Heart left ventricle (tissue), 16 donors: Measurements from ENCODE around the gene NCAPD3. TPM values are rescaled to one million over a fixed set of nuclear protein-coding genes. Genes with fewer than 3 reads are reported as not detected.
A peak's percentile ranks its signal among the peaks of the same experiment; 100 is the strongest.

Experiments
- ATAC-seq, 4 donors: fragments of 200-7000 bp; cut with Tn5 transposase; one replicate each; pipeline ENCODE4 v1.9.1; 2020 to 2022; ENCODE audit warnings: moderate library complexity in 4 of 4, mild to moderate bottlenecking in 3 of 4, moderate number of reproducible peaks in 1 of 4
- DNase-seq, 5 donors: peaks; one replicate each; pipeline ENCODE4 v3.0.0-alpha.2; 2020
- H3K27ac ChIP-seq, 12 donors: fragments of 200-600 bp; sonication (generic) in 4 of 12; one replicate each; pipeline versions ENCODE4 v1.5.0 to v1.8.0; 2016 to 2022; ENCODE audit warnings: mild to moderate bottlenecking in 2 of 12
- H3K27me3 ChIP-seq, 9 donors: fragments of 200-600 bp; sonication (generic) in 2 of 9; one replicate each; pipeline versions ENCODE4 v1.5.1 to v1.8.0; 2016 to 2022; ENCODE audit warnings: mild to moderate bottlenecking in 3 of 9
- H3K36me3 ChIP-seq, 9 donors: fragments of 200-600 bp; sonication (generic) in 2 of 9; one replicate each; pipeline versions ENCODE4 v1.5.0 to v1.8.0; 2018 to 2022; ENCODE audit warnings: mild to moderate bottlenecking in 2 of 9
- H3K4me1 ChIP-seq, 12 donors: fragments of 200-600 bp; sonication (generic) in 4 of 12; one replicate each; pipeline versions ENCODE4 v1.5.0 to v1.8.0; 2016 to 2022; ENCODE audit warnings: mild to moderate bottlenecking in 3 of 12
- H3K4me3 ChIP-seq, 12 donors: fragments of 200-600 bp; sonication (generic) in 4 of 12; one replicate each; pipeline versions ENCODE4 v1.5.0 to v1.8.0; 2017 to 2022; ENCODE audit warnings: mild to moderate bottlenecking in 9 of 12, moderate library complexity in 4 of 12
- H3K9me3 ChIP-seq, 12 donors: fragments of 200-600 bp; sonication (generic) in 4 of 12; one replicate each; pipeline versions ENCODE4 v1.5.0 to v1.8.0; 2016 to 2022; ENCODE audit warnings: mild to moderate bottlenecking in 1 of 12
- CTCF ChIP-seq, 12 donors: fragments of 200-600 bp; sonication (generic) in 4 of 12; IDR thresholded peaks; one replicate each; pipeline versions ENCODE4 v1.5.0 to v1.8.0; 2018 to 2022; ENCODE audit warnings: antibody characterized with exemption in 12 of 12, mild to moderate bottlenecking in 5 of 12
- POLR2A ChIP-seq, 2 donors: fragments of 450-650 bp; IDR thresholded peaks; one replicate each; pipeline ENCODE4 v1.6.1; 2017; ENCODE audit warnings: antibody characterized with exemption in 2 of 2, mild to moderate bottlenecking in 2 of 2, moderate library complexity in 2 of 2
- WGBS, 4 donors: extraction: QIAGEN DNeasy Blood & Tissue Kit in 2 of 4; methylation state at CpG; one replicate each; pipeline versions ENCODE4 v1.1.5 to v1.1.7; 2013 to 2018; 5-methylcytosine and 5-hydroxymethylcytosine counted together
- intact Hi-C, 10 donors: fragments of 100-400 bp; cut with DNase I; formaldehyde crosslinking; loops; one replicate each; pipeline versions ENCODE4 v1.11.1 to v1.14.2; 2022
- polyA plus RNA-seq, 2 donors: library from polyadenylated mRNA; stranded (reverse); fragments of 200-250 nt; gene quantifications; one replicate each; pipeline ENCODE4 v1.2.3, GENCODE V29; 2013
- total RNA-seq, 9 donors: library from RNA; depleted of rRNA in 2 of 9; stranded (reverse); fragments of >200 nt in 2 of 9; fragmentation: NEBNext Ultra II Directional in 3 of 9; extraction: Animal tissue kit (Norgen Biotek cat#: 25700) in 3 of 9; gene quantifications; one replicate each; pipeline versions ENCODE4 v1.1.0 to v1.2.4, GENCODE V29; 2016 to 2023
- donor health status: ischemic (EF 13 %, LVEDD 7.1; RV severe dilation, severe dysfunction).
- donor health status: healthy with polysubstance abuse.
- donor health status: DM: no; HTN: yes; CAD: no.
- donor health status: DM: no; HTN: no; CAD: no.
- donor health status: ischemic (EF 25% LVEDD 6.9; RV normal size, moderate dysfunction).
- donor health status: ischemic (EF 25% LVEDD 5.7; RV mildly dilated, moderate dysfunction).
- donor health status: healthy.
- donor health status: DM: yes; HTN: yes; CAD: no.
- donor health status: ischemic (EF 35%, LVEDD 5.7; RV mildly dilated, moderate dysfunction).
- donor health status: nonischemic (EF 11% LVEDD 7.7; RV severe dilation, severe dysfunction).
- donor health status: DM: yes; HTN: yes; CAD: no.
- donor health status: PGD.
- donor health status: ischemic (EF 29% LVEDD 5.4; RV normal size, mild dysfunction).
- donor health status: nonischemic (EF 23%, LVEDD 6.1; RV moderate dilation, normal function).

Gene NCAPD3
- total and polyA plus RNA-seq, 11 donors: 4.7 to 18.8 (median 10.8) TPM

GRCh38 chr11:134261626-134262488, 38.1 kb upstream of the NCAPD3 start:
- 87 to 91% (median 89%) methylated on average over 14 of the region's 14 CpGs for WGBS, 4 donors
- ATAC-seq (peak in 1 of 4 donors; percentile 49), DNase-seq (no peak)
- no peak overlapping the region for H3K4me3 ChIP-seq
- peaks cover 0 to 85% (median 69%) of the 10 kb centered on the region in 9 donors for H3K36me3 ChIP-seq
- TF ChIP-seq CTCF (IDR thresholded peaks at IDR 0.05): peak in 9 of 12 donors; percentile 16 to 44 (median 27)
- TF ChIP-seq POLR2A (IDR thresholded peaks at IDR 0.05): no peak
- H3K9me3 ChIP-seq: no peaks in the 10 kb centered on the region
- intact Hi-C loops: no loop called here
- no peak overlapping the region for H3K27ac ChIP-seq
- no peaks in the 10 kb centered on the region for H3K27me3 ChIP-seq
- H3K4me1 ChIP-seq: peaks cover 0 to 7% (median 0%) of the 10 kb centered on the region in 12 donors

GRCh38 chr11:134260983-134261382, 37.2 kb upstream of the NCAPD3 start:
- H3K4me1 ChIP-seq: no peaks in the 10 kb centered on the region
- 90 to 94% (median 92%) methylated on average over 15 to 16 of the region's 16 CpGs for WGBS, 4 donors
- no peak for ATAC-seq
- TF ChIP-seq POLR2A (IDR thresholded peaks at IDR 0.05) (no peak), CTCF (IDR thresholded peaks at IDR 0.05) (no peak)
- H3K27ac ChIP-seq: no peak overlapping the region
- H3K9me3 ChIP-seq: no peaks in the 10 kb centered on the region
- intact Hi-C loops: no loop called here
- no peak overlapping the region for H3K4me3 ChIP-seq
- no peaks in the 10 kb centered on the region for H3K27me3 ChIP-seq
- DNase-seq: no peak
- peaks cover 0 to 90% (median 72%) of the 10 kb centered on the region in 9 donors for H3K36me3 ChIP-seq

- no peak overlapping the region for H3K4me3 ChIP-seq
- H3K9me3 ChIP-seq: no peaks in the 10 kb centered on the region
- no peaks in the 10 kb centered on the region for H3K27me3 ChIP-seq
- DNase-seq (no peak), ATAC-seq (no peak)
- intact Hi-C loops: no loop called here
- H3K36me3 ChIP-seq: peaks cover 0 to 90% (median 72%) of the 10 kb centered on the region in 9 donors
- TF ChIP-seq POLR2A (IDR thresholded peaks at IDR 0.05) (no peak), CTCF (IDR thresholded peaks at IDR 0.05) (no peak)
- H3K27ac ChIP-seq: no peak overlapping the region
- peaks cover 0 to 3% (median 0%) of the 10 kb centered on the region in 12 donors for H3K4me1 ChIP-seq
These were observed 36.7 kb upstream of the NCAPD3 start for GRCh38 chr11:134260503-134260902.

- Histone ChIP-seq H3K4me1 (peaks cover 0 to 17% (median 11%) of the 10 kb centered on the region in 12 donors), H3K27ac (no peak overlapping the region), H3K9me3 (no peaks in the 10 kb centered on the region), H3K36me3 (peaks cover 0 to 71% (median 64%) of the 10 kb centered on the region in 9 donors), H3K4me3 (no peak overlapping the region), H3K27me3 (no peaks in the 10 kb centered on the region)
- TF ChIP-seq CTCF (IDR thresholded peaks at IDR 0.05): no peak
- TF ChIP-seq POLR2A (IDR thresholded peaks at IDR 0.05): no peak
- 74 to 86% (median 79%) methylated on average over 4 of the region's 4 CpGs for WGBS, 4 donors
- intact Hi-C loops: no loop called here
- DNase-seq (no peak), ATAC-seq (no peak)
These were observed 34.8 kb upstream of the NCAPD3 start for GRCh38 chr11:134258577-134258976.
